Esophagus muscularis mucosa (tissue), 4 donors: ENCODE results near the gene SAMD4A. TPM values are rescaled to one million over a fixed set of nuclear protein-coding genes. Genes with fewer than 3 reads are reported as not detected.

Experiments
- DNase-seq: peaks from one replicate; pipeline ENCODE4 v3.0.0-alpha.2; 2017; ENCODE audit errors: extremely low spot score
- H3K27ac ChIP-seq, 4 donors: fragments of 200-600 bp; sonication (generic); replicated peaks in 1 of 4; 1 replicate in 3 of 4; 2 replicates in 1 of 4; pipeline ENCODE4 v1.5.1; 2016 to 2019; ENCODE audit warnings: mild to moderate bottlenecking in 1 of 4
- H3K27me3 ChIP-seq, 4 donors: fragments of 200-600 bp; sonication (generic); one replicate each; pipeline versions ENCODE4 v1.5.1 to v1.6.0; 2016 to 2019
- H3K36me3 ChIP-seq, 4 donors: fragments of 200-600 bp; sonication (generic); one replicate each; pipeline ENCODE4 v1.5.1; 2016 to 2019
- H3K4me1 ChIP-seq, 4 donors: fragments of 200-600 bp; sonication (generic); one replicate each; pipeline ENCODE4 v1.5.1; 2016 to 2019
- H3K4me3 ChIP-seq, 4 donors: fragments of 200-600 bp; sonication (generic); 1 replicate in 2 of 4; 2 replicates in 2 of 4; pipeline ENCODE4 v1.5.1; 2016 to 2019; ENCODE audit warnings: mild to moderate bottlenecking in 4 of 4, moderate library complexity in 1 of 4
- H3K9me3 ChIP-seq, 4 donors: fragments of 200-600 bp; sonication (generic); 1 replicate in 3 of 4; 2 replicates in 1 of 4; pipeline ENCODE4 v1.5.1; 2016 to 2019
- EP300 ChIP-seq: sonication (generic); formaldehyde crosslinking; IDR thresholded peaks from one replicate; pipeline ENCODE4 v1.6.1; 2017; ENCODE audit warnings: antibody characterized with exemption
- POLR2A ChIP-seq: fragments of 450-650 bp; IDR thresholded peaks from one replicate; pipeline ENCODE4 v1.6.1; 2017; ENCODE audit warnings: antibody characterized with exemption, moderate library complexity, mild to moderate bottlenecking, low read depth
- POLR2AphosphoS5 ChIP-seq, 2 donors: sonication (generic); formaldehyde crosslinking; IDR thresholded peaks; one replicate each; pipeline ENCODE4 v1.6.1; 2017; ENCODE audit warnings: antibody characterized with exemption in 2 of 2
- WGBS: methylation state at CpG from one replicate; pipeline ENCODE4 v1.1.5; 2018; 5-methylcytosine and 5-hydroxymethylcytosine counted together
- intact Hi-C: fragments of 100-400 bp; cut with DNase I; formaldehyde crosslinking; loops from one replicate; pipeline ENCODE4 v1.15.1; 2023
- total RNA-seq, 4 donors: library from RNA; depleted of rRNA; stranded (reverse); fragments of >200 nt; gene quantifications; one replicate each; pipeline versions ENCODE4 v1.1.0 to v1.2.1, GENCODE V29; 2016
- TF ChIP-seq, protein P1 (sequence below), 3 experiments: fragments of 200-600 bp in 2 of 3; fragments of 450-650 bp in 1 of 3; sonication (generic) in 2 of 3; IDR thresholded peaks; one replicate each; pipeline ENCODE4 v1.5.1; 2017 to 2019; ENCODE audit warnings: antibody characterized with exemption in 3 of 3, mild to moderate bottlenecking in 2 of 3, moderate library complexity in 1 of 3

The SAMD4A gene
- total RNA-seq, 4 donors from 2014 or later, result 76.8 to 123 (median 97.0) TPM

DNA sequence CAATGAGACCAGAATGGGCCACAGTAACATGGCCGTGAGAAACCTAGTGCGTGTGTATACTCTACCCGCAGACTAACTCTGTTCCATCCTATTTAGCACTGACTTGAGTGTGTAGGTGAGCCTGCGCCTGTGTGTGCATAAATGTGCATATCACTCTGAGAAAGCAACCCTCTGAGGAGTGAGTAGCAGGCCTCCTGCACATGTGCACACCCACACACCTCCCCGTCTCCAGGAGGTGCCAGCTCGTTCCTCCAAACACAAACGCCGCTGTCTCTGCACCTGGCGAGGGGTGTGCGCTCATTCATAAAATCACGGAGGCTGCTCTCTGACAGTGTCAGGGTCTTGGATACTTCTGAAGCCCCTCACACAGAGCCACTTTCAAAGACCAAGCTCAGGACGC is 196.8 kb downstream of the SAMD4A start:
- Histone ChIP-seq H3K36me3 (peaks cover 28 to 96% (median 76%) of the 10 kb centered on the region in 4 donors), H3K4me3 (no peak overlapping the region), H3K27ac (no peak overlapping the region), H3K27me3 (no peaks in the 10 kb centered on the region), H3K9me3 (no peaks in the 10 kb centered on the region), H3K4me1 (peaks cover 0 to 8% (median 2%) of the 10 kb centered on the region in 4 donors)
- WGBS, result 98% methylated on average over 10 of the region's 12 CpGs
- intact Hi-C loops, result no loop called here
- no peak for DNase-seq
- TF ChIP-seq, protein P1, sequence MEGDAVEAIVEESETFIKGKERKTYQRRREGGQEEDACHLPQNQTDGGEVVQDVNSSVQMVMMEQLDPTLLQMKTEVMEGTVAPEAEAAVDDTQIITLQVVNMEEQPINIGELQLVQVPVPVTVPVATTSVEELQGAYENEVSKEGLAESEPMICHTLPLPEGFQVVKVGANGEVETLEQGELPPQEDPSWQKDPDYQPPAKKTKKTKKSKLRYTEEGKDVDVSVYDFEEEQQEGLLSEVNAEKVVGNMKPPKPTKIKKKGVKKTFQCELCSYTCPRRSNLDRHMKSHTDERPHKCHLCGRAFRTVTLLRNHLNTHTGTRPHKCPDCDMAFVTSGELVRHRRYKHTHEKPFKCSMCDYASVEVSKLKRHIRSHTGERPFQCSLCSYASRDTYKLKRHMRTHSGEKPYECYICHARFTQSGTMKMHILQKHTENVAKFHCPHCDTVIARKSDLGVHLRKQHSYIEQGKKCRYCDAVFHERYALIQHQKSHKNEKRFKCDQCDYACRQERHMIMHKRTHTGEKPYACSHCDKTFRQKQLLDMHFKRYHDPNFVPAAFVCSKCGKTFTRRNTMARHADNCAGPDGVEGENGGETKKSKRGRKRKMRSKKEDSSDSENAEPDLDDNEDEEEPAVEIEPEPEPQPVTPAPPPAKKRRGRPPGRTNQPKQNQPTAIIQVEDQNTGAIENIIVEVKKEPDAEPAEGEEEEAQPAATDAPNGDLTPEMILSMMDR (IDR thresholded peaks at IDR 0.05), result no peak
- TF ChIP-seq POLR2AphosphoS5 (IDR thresholded peaks at IDR 0.05) (no peak), POLR2A (no peak), EP300 (no peak)

DNA sequence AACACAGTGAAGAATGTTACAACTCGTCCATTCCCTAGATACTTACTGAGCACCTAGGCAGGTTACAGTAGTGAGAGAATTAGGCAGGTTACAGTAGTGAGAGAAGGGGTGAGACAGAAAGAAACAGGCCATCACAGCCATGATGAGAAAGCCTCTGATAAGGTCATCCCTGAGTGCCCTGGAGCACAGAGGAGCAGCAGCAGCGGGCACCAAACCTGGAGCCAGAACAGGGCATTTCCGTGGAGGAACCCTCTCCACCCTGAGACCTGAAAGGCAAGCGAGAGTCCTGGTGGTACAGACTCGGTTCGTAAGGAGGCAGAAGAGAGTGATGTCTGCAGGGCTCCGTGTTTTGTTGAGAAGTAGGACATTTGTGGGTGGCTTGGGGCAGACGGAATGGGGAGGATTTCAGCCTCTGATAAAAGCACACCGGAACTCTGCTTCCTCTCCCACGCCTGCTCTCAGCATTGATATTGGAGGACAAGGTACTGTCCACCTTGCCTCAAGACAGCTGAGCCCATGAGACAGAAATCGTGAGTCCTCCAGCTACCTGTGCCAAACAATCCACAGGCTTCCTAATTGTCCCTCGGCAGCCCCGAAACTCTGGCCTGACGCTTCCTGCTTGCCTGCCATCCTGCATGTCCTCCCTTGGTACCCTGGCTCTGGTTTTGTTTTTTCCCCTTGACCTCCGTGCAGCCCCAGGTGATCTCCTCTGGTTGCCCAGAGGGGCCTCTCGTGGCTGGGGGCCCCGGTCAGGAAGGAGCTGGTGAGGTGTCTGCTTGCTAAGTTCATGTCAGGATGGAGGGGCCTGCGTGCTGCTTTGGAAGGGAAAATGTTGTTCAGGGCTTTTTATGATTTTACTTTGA is 199.6 kb downstream of the SAMD4A start:
- Histone ChIP-seq H3K4me1 (peaks cover 14 to 25% (median 19%) of the 10 kb centered on the region in 4 donors), H3K4me3 (no peak overlapping the region), H3K27ac (peak overlapping the region in 2 of 4 donors; percentile 28 to 49), H3K27me3 (no peaks in the 10 kb centered on the region), H3K9me3 (no peaks in the 10 kb centered on the region), H3K36me3 (peaks cover 16 to 94% (median 57%) of the 10 kb centered on the region in 4 donors)
- intact Hi-C loops, result no loop called here
- no peak for DNase-seq
- TF ChIP-seq, protein P1 (IDR thresholded peaks at IDR 0.05), result no peak
- TF ChIP-seq POLR2AphosphoS5 (IDR thresholded peaks at IDR 0.05) (no peak), EP300 (no peak), POLR2A (no peak)
- 85% methylated on average over 18 of the region's 18 CpGs for whole genome bisulfite sequencing

DNA sequence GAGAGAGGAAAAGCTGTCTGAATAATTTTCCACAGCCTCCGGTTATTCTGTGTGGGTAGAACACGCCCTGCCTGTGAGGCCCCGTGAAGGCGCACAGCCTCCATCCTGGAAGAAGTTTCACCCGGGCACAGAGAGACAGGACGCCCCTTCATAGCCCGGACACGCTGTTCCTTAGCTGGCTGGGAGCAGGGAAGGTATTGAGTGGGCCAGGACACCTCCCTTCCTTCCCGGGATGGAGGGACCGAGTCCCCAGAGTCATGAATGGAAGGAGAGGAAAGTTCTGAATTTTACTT is 200.2 kb downstream of the SAMD4A start:
- TF ChIP-seq POLR2A, result no peak
- TF ChIP-seq EP300, result no peak
- TF ChIP-seq, protein P1 (IDR thresholded peaks at IDR 0.05), result no peak
- no peak for TF ChIP-seq POLR2AphosphoS5 (IDR thresholded peaks at IDR 0.05)
- 84% methylated on average over 9 of the region's 10 CpGs for WGBS
- peaks cover 16 to 89% (median 52%) of the 10 kb centered on the region in 4 donors for H3K36me3 ChIP-seq
- H3K27me3 ChIP-seq, result no peaks in the 10 kb centered on the region
- no peak overlapping the region for H3K4me3 ChIP-seq
- intact Hi-C loops, result no loop called here
- no peaks in the 10 kb centered on the region for H3K9me3 ChIP-seq
- peaks cover 15 to 31% (median 25%) of the 10 kb centered on the region in 4 donors for H3K4me1 ChIP-seq
- peak overlapping the region in 2 of 4 donors; percentile 28 to 49 for H3K27ac ChIP-seq
- no peak for DNase-seq

DNA sequence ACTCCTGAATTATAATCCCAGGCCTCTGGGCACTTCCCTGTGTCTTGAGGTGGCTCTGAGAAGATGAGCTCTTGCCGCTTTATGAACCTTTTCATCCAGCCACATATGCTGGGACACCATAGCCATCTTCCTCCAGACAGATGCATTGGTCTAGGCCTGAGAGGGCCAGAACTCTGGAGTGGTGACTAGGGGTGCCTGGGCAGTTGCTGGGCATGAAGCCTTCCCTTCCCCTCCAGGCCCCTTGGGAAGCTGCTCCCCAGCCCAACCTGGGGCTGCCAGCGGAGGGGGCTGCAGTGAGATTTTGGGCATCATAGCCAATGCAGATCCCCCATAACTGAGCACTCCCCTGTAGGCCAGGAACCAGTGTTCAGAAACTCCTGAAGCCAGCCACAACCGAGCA is 200.5 kb downstream of the SAMD4A start:
- Histone ChIP-seq H3K36me3 (peaks cover 16 to 85% (median 48%) of the 10 kb centered on the region in 4 donors), H3K9me3 (no peaks in the 10 kb centered on the region)

More for the DNA sequence above, 200.5 kb downstream of the SAMD4A start:
- TF ChIP-seq EP300 (no peak), POLR2A (no peak), POLR2AphosphoS5 (IDR thresholded peaks at IDR 0.05) (no peak)
- TF ChIP-seq, protein P1 (IDR thresholded peaks at IDR 0.05), result no peak
- WGBS, result 100% methylated on average over 2 of the region's 3 CpGs
- intact Hi-C loops, result no loop called here
- Histone ChIP-seq H3K4me1 (peaks cover 18 to 35% (median 29%) of the 10 kb centered on the region in 4 donors), H3K4me3 (no peak overlapping the region), H3K27me3 (no peaks in the 10 kb centered on the region), H3K27ac (peak overlapping the region in 1 of 4 donors; percentile 28)
- no peak for DNase-seq
